Activated effector memory CD4-positive, alpha-beta T cell treated with Interleukin-2 at 50 U/mL for 16 hours (primary cell): ENCODE results near the gene DENND1A.
"Not testable (repeated sequence)": the region's sequence is repeated elsewhere in the genome, so short reads cannot be mapped to it uniquely, and the experiment has no call there.

Experiments
- DNase-seq: peaks from one replicate; pipeline ENCODE4 v3.0.0-alpha.2; 2020

The DENND1A gene

DNA sequence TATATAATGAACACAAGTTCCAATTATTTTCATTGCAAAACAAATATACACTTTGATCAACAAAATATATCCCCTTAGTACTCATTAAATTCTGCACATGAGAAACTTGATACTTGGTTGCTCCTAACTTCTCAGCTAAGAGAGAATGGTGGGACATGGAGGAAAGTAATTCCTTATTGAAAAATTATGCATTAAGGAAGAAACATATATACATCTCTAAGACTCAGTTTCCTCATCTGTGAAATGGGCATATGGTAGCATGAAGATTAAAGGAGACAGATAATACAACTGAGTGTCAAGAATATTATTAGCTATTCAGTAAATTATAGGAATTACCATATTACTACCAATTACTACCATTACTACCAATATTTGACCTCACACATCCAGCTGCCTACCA, 488.2 kb downstream of the DENND1A start:
- no peak for DNase-seq

DNA sequence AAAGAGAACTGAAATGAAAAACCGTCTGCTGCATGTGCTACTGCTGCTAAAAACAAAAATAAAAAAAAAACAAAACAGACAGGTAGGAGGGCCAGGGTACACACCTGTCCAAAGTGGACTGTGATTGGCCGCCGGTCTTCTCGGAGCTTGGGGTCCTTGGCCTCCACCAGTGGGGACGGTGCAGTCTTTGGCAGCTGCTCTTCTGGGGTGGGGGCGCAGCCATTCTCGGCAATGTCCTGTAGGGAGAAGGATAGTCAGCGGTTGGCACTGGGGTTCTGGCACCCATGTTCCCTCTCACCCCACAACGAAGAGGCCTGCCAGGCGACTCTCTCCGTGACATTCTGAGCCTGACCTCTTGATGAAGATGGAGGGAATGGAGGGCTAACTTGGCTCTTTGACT, 489.7 kb downstream of the DENND1A start:
- DNase-seq = no peak

DNA sequence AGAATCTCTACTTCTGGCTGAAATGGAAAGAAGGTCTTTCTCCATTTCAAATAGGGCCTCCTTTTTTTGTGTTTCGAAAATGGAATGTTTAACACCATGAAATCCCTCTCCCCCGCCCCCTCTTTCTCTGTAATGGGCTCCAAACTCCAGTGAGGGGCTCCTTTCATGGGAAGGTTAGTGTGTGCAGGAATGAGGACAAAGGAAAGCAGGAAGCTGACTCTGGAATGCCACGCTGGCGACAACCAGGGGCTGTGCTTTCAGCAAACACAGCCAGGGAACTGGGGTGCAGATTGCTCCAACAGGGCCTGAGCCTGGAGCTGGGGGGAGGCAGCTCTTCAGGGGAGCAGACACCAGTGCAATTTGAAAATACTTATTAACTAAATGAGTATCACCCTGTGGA, 491.1 kb downstream of the DENND1A start:
- DNase-seq = no peak

DNA sequence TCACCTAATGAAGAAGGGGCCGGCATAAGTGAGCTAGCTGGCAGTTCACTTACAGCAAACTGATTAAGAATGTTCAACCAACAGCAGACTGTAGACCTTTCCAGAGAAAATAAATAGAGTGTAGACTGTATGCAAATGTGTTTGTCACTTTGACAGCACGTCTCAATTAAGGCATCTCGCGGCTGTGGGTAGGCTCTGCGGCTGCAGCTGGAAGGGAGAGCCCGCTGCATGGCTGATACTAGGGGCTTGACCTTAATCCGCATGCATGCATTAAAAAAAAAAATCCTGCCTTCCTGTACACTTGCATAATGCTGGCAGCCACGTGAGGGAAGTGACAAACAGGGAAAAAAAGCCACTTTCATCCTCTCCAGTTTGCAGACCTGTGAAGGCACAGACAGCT, 491.6 kb downstream of the DENND1A start:
- no peak for DNase-seq

DNA sequence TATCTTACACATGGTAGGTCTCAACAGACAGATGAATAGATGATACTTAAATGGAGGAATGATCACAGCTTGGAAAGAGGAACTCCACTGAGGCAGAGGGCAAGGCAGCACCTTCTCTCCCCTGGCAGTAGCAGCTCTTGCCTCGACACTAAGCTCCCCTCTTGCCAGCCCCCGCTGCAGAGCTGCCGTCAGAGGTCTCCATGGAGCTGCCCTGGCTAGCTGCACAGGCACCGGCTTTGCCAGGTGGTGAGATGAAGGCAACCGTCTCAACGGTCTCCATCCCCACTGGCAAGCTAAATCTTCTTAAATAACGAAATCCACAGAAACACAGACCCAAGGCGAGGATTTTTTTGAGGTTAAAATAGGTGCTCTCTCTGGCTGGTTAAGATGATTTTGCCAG, 492.7 kb downstream of the DENND1A start:
- no peak for DNase-seq

DNA sequence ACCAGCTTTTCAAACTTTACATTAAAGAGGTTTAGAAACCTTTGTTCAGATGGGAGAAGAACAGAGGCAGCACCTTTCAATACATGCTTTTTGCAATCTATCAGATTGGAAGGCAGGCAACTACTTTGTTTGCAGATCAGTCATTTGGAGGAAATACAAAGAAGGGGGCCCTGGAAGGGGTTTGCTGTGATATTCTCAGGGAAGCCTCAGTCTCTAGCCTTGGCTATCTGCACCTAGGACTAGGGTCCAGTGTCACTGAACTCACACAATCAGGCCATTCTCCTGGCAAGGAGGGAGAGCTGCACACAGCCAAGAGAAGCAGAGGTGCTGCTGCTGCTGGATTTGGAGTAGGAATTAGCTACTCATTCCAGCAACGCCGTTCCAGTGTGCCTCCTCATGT, 494.5 kb downstream of the DENND1A start:
- no peak for DNase-seq

DNA sequence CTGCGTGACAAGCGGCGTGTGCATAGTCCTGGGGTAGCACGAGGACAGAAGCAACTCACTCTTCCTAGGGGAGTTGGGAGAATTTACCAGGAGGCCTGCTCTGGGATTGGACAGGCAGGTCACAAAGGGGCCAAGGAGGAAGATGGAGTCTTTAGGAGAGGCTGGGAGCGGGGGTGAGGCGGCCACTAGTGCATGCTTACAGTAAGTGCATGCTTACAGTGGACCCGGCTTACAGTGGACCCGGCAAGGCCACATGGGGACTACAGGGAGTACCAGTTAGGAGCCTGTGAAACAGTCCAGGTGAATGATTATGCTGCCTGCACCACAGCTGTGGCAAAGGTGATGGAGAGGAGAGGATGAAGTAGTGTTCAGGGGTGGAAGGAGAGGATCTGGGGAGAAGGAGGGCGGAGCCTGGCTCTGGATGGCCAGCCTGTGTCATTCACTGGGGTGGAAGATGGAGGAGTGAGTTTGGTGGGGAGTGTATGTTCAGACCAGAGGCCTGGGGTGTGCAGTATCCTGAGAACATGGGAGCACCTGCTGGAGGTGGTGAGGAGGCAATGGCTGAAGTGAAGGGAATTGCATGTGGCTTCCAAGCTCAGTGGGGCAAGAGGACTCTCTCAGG, 495.2 kb downstream of the DENND1A start:
- DNase-seq = no peak

DNA sequence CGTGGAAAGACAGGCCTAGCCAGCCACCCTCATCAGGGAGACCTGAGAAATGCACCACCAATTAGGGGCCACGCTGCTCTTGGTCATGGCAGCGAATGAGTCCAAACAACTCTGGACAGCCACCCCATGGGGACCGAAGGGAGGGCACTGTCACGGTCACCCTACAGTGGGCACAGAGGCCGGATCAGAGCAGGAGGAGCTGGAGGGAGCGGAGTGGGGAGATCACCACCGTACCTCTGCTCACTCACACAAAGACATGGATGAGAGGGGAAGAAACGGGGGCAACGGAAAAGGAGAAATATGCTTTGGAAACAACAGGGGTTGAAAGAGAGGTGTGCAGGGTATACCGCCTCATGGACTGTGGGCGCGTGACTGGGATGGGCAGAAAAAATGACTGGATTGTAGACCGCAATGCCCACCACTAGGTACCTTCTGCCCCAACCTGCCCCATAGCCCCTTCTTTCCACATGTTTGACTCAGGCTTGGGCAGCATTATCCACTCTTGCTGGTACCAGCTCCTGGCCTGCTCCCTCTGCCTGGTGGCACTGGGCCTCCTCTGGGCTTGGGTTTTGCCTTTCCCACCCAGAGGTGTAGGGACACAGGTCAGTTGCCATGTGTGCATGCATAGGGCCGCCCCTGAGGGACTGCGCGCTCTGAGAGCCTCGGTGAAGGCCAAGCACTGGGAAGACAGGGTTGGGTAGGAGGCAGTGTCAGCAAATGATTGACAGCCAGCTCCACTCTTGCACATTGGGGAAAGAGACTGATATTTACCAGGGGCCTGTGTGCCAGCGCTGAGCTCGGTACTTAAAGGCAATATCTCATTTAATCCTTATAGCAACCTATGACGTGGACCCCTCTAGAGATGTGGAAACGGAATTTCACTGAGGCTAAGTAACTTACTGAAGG, 497.3 kb downstream of the DENND1A start:
- no peak for DNase-seq

DNA sequence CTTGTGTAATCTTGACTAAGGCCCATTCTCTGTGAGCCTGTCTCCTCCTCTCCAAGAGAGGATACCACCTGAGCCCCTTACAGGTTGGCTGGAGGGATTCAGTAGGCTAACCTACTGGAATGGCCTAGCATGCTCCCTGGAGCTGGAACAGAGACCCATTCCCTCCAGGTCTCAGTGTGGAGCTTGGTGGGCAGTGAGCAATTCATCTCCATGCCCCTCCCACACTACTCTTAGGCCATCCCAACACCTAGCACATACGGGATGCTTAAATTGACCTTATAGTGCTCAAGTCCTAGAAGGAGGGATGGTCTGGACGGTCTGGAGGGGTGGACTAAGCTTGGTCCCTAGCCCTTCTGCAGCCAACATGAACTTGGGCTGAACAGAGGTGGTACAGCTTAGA, 498.3 kb downstream of the DENND1A start:
- DNase-seq = no peak

DNA sequence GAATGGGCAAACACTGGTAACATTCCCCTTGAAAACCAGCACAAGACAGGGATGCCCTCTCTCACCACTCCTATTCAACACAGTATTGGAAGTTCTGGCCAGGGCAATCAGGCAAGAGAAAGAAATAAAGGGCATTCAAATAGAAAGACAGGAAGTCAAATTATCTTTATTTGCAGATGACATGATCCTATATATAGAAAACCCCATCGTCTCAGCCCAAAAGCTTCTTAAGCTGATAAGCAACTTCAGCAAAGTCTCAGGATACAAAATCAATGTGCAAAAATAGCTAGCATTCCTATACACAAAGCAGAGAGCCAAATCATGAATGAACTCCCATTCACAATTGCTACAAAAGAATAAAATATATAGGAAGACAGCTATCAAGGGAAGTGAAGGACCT, 501.5 kb downstream of the DENND1A start:
- not testable (repeated sequence) for DNase-seq

DNA sequence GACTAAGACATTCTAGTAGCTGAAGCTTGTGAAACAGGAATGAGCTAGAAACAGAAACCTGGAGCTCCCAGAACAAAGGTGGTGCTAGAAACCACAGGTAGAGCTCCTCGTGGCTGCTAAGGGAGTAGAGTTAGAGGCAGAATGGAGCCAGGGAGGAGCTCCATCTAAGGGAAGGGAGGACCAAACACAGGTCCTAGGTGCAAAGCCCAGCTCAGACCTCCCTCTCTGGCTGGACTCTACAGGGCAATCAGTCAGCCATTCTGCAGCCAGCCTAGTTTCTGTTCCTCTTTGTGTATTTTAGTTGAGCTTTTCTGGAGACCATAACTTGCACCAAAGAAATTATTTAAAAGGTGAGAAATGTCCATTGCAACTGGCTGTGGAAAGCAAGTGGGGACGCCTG, 503.5 kb downstream of the DENND1A start:
- DNase-seq = no peak

DNA sequence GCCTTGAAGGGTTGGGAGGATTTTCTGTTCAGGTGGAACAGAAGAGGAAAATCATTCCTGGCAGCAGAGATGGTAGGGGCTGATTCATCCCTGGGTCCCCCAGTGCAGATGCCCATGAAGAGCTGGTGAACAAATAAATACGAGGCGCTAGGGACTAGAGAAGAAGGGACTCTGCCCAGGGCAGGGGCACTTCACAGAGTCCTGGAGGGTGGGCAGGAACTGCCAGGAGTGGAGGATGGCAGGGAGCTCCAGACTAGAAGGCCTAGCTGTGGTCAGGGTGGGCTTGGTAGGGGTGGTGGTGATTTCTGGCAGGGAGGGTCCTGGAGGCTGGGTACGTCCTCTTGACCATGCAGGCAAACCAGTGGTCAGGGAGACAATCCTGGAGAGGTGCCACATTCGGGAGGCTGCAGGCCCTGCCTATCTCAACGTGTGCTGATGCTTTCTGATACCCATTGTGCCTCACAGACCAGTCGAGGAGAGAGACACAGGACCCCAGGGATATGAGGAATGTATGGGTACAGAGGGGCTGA, 504.0 kb downstream of the DENND1A start:
- DNase-seq = no peak

DNA sequence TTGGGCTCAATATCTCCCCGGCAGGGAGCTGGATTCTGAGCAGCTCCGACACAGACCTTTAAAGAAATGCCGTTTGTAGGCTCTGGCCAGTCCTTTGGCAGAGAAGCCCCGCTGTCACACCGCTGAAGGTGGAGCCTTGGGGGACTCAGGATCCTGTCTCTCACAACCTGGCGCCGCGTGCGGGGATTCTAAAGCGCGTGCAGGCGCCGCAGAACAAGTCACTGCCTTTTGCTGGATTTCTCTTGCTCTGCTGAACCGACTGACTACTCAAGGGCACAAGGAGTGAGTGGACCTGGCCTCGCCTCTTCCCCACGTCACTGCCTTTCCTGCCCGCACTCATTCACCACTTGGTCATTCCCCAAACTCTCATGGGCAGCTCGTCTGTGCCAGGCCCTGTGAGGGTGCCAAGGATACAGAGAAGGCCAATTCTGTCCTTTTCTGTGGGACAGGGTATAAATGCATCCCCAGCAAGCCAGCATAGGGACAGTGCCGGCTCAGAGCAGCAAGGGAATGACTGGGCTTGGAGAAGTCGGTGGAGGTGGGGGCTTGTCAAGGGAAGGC, 504.6 kb downstream of the DENND1A start:
- no peak for DNase-seq

DNA sequence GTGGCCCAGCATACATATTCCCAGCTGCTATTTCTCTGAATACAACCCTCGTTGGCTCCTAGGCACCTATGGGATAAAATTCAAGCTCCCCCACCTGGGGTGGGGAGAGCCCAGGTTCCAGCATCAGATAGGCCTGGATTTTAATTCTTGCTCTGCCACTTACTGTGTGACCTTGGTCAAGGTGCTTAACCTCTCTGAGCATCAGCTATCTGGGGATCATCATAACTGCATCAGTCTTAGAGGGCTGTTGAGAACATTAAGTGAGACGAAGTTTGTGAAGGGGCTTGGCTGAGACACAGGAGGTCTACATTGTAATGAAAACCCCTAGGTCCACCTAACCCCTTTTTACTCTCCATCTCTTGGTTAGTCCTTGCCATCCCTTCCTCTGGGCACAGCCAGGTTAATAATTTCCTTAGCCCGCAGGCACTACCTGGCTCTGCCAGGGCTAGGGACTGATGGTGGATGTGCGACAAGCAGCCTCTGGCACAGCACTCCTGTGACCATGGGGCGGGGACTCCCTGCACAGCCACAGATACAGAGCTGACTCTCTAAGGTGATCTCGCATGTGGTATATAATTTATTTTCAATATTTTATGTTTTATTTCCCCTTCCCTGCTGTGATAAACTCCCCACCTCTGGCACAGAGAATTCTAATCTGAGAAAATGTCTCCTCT, 505.2 kb downstream of the DENND1A start:
- no peak for DNase-seq

DNA sequence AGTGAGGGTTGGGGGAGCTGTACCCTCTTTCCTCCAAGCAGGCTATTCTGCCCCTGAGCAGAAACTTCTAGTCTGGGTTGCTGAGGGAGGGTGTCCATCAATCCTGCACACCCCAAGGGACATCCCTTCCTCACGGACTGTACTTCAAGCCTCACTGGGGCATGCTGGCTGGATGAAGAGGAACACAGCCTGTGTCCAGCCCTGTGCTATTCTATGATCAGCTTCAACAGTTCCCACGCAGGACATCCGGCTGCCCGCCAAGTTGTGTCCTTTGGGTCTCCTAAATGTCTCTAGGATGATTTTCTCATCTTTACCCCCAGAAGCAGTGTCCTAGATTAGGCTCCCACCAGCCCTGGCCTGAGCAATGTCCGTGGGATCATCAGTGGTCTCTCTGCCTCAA, 505.8 kb downstream of the DENND1A start:
- DNase-seq = no peak

DNA sequence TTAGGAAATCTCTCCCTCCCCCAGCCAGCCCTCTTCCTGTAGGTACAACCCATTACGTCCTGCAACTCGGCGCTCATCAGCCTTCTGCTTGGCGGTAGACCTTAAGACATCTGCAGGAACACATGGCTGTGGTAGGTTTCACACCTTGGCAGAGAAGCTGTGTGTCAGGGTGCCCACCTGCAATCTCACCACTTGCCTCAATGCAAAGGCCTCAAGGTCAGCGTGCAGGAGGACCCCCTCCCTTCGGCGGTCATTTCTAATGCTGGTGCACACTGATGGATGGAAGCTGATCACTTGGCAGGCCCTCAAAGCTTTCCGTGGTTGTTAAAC, 506.6 kb downstream of the DENND1A start:
- no peak for DNase-seq

DNA sequence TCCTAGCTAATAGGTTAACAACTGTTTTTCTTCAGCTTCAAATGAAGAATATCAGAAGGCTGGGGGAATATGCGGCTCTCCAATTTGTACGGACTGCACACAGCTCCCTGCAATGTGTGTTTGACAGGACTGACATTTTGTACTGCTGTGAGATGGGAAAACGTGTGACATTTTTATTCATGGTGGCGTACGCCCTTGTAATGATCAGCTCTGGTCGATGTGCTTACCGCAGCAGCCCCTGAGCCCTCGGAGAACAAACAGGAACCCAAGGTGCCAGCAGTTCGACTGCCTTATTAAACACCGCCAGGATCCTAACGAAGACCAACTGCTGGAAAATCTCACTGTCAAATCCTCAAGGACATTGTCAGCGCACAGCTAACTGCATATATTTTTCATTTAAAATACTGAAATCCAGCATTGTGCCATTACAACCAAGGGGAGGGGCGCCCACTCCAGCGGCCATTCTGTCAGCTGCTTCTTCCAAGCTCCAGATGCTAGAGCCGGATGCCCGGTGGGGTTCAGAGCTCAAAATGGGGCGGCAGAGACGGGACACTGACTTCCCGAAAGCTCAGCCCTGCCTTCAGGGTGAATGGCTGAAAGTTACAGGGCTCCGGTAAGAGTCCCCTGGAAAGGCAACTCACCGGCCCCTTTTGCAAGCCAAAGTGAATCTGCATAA, 507.2 kb downstream of the DENND1A start:
- DNase-seq = no peak

DNA sequence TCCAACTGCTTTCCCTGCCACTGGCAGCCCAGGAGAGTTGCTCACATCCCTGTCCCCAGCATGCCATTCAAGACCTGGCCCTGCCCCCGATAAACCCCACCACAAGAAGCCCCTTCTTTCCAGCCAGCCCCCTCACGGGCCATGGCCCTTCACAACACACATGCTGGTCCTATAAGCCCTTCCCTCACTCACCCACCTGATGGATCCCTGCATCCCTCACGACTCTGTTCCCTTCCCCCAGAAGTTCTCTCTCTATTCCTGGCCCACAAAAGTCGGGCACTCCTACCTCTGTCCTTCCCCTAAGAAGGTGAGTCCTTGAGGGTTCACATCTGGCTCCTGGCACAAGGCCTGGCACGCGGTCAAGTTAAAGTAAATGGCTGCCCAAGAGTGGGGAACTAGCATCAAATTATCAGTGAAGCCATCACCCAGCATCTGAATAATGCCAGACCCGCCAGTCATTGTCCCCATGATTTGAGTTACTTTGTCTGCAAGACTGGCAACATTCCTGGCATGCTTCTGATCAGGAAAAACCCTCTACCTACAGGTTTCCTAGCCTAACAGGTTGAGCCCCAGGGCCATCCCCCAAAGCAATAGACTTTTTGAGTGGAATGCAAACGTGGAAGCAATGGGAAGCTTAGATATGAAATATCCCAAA, 508.0 kb downstream of the DENND1A start:
- no peak for DNase-seq

DNA sequence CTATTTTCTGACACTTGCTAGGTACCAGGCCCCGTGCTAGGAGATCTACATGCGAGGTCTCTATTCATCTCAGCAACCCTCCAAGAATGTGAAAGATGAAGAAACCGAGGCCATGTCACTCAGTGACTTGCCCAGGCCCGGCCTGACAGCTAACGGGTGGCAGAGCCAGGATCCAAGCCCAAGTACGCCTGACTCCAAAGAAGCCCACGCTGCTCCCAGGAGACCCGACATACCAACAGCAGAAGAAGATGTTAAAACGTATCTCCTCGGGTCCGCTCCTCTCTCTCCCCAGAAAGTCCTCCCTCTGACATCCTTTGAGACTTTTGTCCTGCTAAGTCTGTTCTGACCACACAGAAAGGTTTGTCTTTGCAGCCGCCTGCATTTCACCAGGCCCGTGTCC, 508.7 kb downstream of the DENND1A start:
- DNase-seq = no peak

DNA sequence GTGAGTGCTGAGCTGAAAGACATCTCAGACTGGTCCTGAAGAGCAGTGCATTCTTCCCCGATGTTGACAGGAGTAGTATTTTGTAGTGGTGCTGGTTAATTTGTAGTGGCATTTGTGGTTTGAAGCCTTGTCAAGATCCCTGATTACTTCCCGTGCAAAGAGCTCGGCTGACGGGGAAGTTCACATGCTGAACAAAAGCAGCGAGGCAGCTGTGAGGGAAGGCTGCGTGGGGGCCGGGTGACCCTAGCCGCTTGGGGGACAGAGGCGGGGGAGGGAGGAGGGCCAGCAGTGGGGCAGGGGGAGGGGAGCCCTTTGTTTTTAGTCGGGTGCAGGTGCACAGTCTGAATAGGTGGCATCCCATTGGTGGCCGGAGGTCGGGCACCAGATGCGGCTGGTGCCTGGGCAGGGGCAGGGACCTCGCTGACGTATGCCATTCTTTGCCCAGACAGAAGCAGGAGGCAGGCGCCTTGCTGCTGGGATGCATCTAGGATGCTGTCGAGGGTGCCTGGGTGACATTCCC, 509.3 kb downstream of the DENND1A start:
- DNase-seq = no peak

DNA sequence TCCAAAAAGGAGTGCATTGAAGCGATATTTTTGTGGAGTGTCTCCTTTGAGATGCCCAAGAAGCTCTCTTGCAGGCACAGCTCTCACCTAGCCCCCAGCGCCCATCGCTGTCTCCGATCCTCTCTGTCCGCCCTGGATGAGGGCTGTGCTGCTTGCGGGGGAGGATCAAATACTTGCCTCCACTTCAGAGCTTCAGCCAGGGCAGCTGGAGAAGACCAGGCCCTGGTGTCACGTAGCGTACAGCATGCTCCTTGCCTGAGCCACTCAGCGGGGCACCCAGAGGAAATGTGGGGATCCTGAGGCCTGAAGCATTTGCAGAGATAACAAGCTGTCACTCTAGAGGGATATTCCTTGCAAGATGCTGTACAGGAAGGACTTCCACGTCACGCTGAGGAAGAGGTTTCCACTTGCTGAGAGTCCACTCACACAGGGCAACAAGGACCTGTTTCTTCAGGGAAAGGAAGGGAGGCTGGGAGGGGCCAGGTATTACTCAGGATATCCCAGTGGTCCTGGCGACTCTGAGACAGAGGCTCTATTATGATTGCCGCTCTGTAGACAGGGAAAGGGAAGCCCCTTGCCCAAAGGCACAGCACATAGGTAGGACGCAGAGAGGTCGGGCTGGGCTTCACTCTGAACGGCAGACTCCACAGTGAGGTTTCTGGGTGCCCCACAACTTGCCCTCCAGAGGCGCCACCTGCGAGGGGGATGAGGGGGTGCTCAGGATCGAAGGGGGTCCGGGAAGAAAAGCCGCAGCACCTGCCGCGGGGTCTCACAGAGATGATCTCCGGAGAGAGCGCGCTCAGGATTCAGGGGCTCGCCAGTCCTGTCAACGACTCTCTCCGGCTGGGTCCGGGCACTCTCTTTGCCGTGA, 510.0 kb downstream of the DENND1A start:
- DNase-seq = no peak
